ENCODE data around the gene MOAP1. TPM values are rescaled to one million over a fixed set of nuclear protein-coding genes. Genes with fewer than 3 reads are reported as not detected.

The MOAP1 gene
- total RNA-seq, 1 experiment from 2014 or later, result 32.4 TPM

GRCh38 chr14:93135399-93135798 is 49.3 kb downstream of the MOAP1 start:
- Histone ChIP-seq H3K4me3 (ENCODE audit: low read depth, low read length, poor library complexity, severe bottlenecking) (no peak overlapping the region), H3K36me3 (ENCODE audit: insufficient read depth, low read length, poor library complexity, severe bottlenecking) (no peaks in the 10 kb centered on the region), H3K9me3 (ENCODE audit: low read depth, low read length, poor library complexity, severe bottlenecking) (no peaks in the 10 kb centered on the region), H3K27me3 (replicated peaks; ENCODE audit: insufficient read depth, low read depth, low read length, poor library complexity) (no peaks in the 10 kb centered on the region), H3K27ac (ENCODE audit: low read depth, low read length, poor library complexity, severe bottlenecking) (no peak overlapping the region), H3K4me1 (ENCODE audit: insufficient read depth, low read length, poor library complexity, severe bottlenecking) (no peaks in the 10 kb centered on the region)
- intact Hi-C loops (cut with micrococcal nuclease; ENCODE audit: unreplicated experiment), result no loop called here
- ChIA-PET POLR2A (ENCODE audit: low non-redundant PET) (no interaction called here), CTCF (no interaction called here)
- DNase-seq (ENCODE audit: low spot score), result no peak
- BruUV-seq (replicated peaks), result no TSS peak
- TF ChIP-seq EZH2 (IDR thresholded peaks at IDR 0.05; ENCODE audit: borderline replicate concordance, low read depth, low read length, poor library complexity, severe bottlenecking) (no peak), CTCF (conservative IDR thresholded peaks at IDR 0.05; ENCODE audit: low read depth, low read length) (no peak)

- TF ChIP-seq EZH2 (IDR thresholded peaks at IDR 0.05; ENCODE audit: borderline replicate concordance, low read depth, low read length, poor library complexity, severe bottlenecking) (no peak), CTCF (conservative IDR thresholded peaks at IDR 0.05; ENCODE audit: low read depth, low read length) (no peak)
- Histone ChIP-seq H3K9me3 (ENCODE audit: low read depth, low read length, poor library complexity, severe bottlenecking) (no peaks in the 10 kb centered on the region), H3K4me1 (ENCODE audit: insufficient read depth, low read length, poor library complexity, severe bottlenecking) (no peaks in the 10 kb centered on the region), H3K27me3 (replicated peaks; ENCODE audit: insufficient read depth, low read depth, low read length, poor library complexity) (no peaks in the 10 kb centered on the region), H3K4me3 (ENCODE audit: low read depth, low read length, poor library complexity, severe bottlenecking) (no peak overlapping the region), H3K27ac (ENCODE audit: low read depth, low read length, poor library complexity, severe bottlenecking) (no peak overlapping the region), H3K36me3 (ENCODE audit: insufficient read depth, low read length, poor library complexity, severe bottlenecking) (no peaks in the 10 kb centered on the region)
- ChIA-PET POLR2A (ENCODE audit: low non-redundant PET) (no interaction called here), CTCF (interaction anchor here (1.8 kb wide), 1 partner anchor 20 kb away, joined by 15 read pairs; no protein-coding TSS in a partner anchor)
- peak; percentile 43 for DNase-seq (ENCODE audit: low spot score)
- BruUV-seq (replicated peaks), result no TSS peak
- intact Hi-C loops (cut with micrococcal nuclease; ENCODE audit: unreplicated experiment), result no loop called here
Measured at GRCh38 chr14:93133464-93133863, 51.2 kb downstream of the MOAP1 start.

GRCh38 chr14:93132472-93133065 is 52.1 kb downstream of the MOAP1 start:
- ChIA-PET CTCF (interaction anchor here (0.6 to 1.8 kb wide), 2 partner anchors 14 to 19 kb away, joined by 3 to 15 read pairs; no protein-coding TSS in a partner anchor), POLR2A (ENCODE audit: low non-redundant PET) (no interaction called here)
- no peaks in the 10 kb centered on the region for H3K4me1 ChIP-seq (ENCODE audit: insufficient read depth, low read length, poor library complexity, severe bottlenecking)
- BruUV-seq (replicated peaks), result no TSS peak
- H3K27me3 ChIP-seq (replicated peaks; ENCODE audit: insufficient read depth, low read depth, low read length, poor library complexity), result no peaks in the 10 kb centered on the region
- no peaks in the 10 kb centered on the region for H3K36me3 ChIP-seq (ENCODE audit: insufficient read depth, low read length, poor library complexity, severe bottlenecking)
- TF ChIP-seq CTCF (conservative IDR thresholded peaks at IDR 0.05; ENCODE audit: low read depth, low read length), result peak; percentile 52
- no peak for TF ChIP-seq EZH2 (IDR thresholded peaks at IDR 0.05; ENCODE audit: borderline replicate concordance, low read depth, low read length, poor library complexity, severe bottlenecking)
- DNase-seq (ENCODE audit: low spot score), result no peak
- H3K27ac ChIP-seq (ENCODE audit: low read depth, low read length, poor library complexity, severe bottlenecking), result no peak overlapping the region
- H3K9me3 ChIP-seq (ENCODE audit: low read depth, low read length, poor library complexity, severe bottlenecking), result no peaks in the 10 kb centered on the region
- intact Hi-C loops (cut with micrococcal nuclease; ENCODE audit: unreplicated experiment), result no loop called here
- H3K4me3 ChIP-seq (ENCODE audit: low read depth, low read length, poor library complexity, severe bottlenecking), result no peak overlapping the region

Other genes with a start within 250 kb of the MOAP1 start
- 38.5 and 47.0 TPM in 2 replicates for gene ITPK1, start 69.0 kb downstream of the MOAP1 start, total RNA-seq (2021)
- 26.7 and 26.8 TPM in 2 replicates for gene LYSET, start 420 bp upstream of the MOAP1 start, total RNA-seq (2021)
- 19.6 and 24.1 TPM in 2 replicates for gene GON7, start 22.2 kb upstream of the MOAP1 start, total RNA-seq (2021)
- 64.0 and 73.1 TPM in 2 replicates for gene UBR7, start 22.4 kb upstream of the MOAP1 start, total RNA-seq (2021)
- 52.8 and 60.9 TPM in 2 replicates for gene BTBD7, start 148.1 kb upstream of the MOAP1 start, total RNA-seq (2021)
- 0.66 TPM in 1 of 2 replicates, not detected in the other for gene COX8C, start 162.3 kb upstream of the MOAP1 start, total RNA-seq (2021)
- gene UNC79, start 246.0 kb upstream of the MOAP1 start, total RNA-seq (2021), result 0.15 and 0.33 TPM in 2 replicates